GM21528 (cell line): ENCODE results near the gene ZNF132.
"Not testable (repeated sequence)": the region's sequence is repeated elsewhere in the genome, so short reads cannot be mapped to it uniquely, and the experiment has no call there.

Source experiments
- ATAC-seq: cut with Tn5 transposase; IDR thresholded peaks from one replicate; pipeline ENCODE4 v1.9.1; 2021; ENCODE audit warnings: mild to moderate bottlenecking, moderate library complexity; ENCODE audit not compliant: unreplicated experiment, low FRiP score

ZNF132 gene

GRCh38 chr19:58408152-58409009 lies 31.6 kb downstream of the ZNF132 start, which contains the start of gene ZNF584:
Gene ZNF584 (plus strand): TSS chr19:58408649. CDS start chr19:58409148, 499 bp downstream.
- ATAC-seq: peak; percentile 84

DNA sequence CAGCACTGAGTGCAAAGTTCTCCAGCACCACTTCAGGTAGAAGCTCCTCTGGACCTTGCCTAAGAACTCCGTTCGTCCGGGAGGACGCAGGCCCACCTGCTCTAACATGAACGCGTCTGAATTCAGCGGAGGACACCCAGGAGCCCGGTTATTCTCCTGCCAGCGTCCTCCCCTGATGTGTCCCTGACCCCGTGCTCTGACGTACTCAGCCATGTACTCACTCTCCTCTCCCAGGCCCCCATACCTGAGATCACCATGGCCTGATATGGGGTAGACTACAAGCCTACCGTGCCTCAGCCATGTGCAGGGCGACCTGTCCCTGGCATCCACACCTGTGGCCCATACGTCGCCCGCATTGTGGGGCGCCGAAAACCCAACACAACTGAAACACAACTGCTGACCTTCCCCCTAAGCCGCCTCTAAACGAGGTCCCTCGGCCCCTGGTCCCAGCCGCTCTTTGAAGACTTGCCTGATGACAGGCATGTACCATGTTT lies 32.2 kb downstream of the ZNF132 start:
- peak; percentile 9 for ATAC-seq

DNA sequence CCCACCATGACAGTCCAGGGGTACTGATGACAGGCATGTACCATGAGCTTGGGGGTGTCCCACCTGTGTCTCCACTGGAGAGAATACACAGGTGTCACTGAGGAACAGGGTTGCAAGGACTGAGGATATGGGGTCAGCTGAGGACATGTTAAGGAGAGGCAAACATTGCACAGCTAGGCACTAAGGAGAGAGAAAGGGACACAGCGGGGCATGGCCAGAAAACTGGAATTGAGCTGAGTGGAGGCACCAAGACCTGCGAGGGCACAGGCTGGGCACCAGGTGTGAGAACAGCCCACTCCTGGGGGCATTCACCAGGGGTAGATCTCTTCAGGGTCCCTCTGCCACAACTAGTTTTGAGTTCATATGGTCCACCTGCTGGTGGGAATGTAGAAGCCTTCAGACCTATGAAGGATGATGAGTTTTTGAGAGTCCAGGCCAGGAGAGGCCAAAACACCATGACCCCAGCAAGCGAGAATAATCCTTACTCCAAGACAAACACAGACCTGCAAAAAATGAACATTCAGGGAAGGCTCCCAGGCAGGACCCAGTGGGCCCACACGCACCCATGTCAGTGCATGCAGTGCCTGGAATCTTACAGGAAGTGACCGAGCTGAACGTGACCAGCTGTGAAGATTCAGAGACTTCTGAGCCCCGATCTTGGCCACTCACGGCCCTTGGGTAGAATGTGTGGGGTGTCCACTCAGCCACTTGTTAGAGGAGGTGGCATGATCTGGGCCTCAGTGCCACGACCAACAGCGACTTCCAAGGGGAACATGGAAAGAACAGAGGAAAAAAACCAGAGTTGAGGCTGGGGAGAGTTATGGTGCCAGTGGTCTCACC lies 32.9 kb downstream of the ZNF132 start:
- no peak for ATAC-seq

DNA sequence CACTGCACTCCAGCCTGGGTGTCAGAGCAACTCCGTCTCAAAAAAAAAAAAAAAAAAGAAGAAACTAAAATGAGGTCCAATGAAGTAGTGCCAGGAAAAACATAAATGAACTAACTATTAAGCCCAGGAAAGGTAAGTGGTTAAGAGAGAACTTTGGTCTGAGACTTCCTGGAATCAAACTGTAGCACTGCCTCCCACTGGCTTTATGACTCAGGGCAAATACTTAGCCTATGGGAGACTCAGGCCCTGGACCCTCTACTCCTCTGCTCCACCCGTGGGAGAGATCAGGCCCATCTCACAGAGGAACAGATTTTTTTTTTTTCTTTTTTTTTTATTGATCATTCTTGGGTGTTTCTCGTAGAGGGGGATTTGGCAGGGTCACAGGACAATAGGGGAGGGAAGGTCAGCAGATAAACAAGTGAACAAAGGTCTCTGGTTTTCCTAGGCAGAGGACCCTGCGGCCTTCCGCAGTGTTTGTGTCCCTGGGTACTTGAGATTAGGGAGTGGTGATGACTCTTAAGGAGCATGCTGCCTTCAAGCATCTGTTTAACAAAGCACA lies 36.0 kb downstream of the ZNF132 start:
- not testable (repeated sequence) for ATAC-seq

DNA sequence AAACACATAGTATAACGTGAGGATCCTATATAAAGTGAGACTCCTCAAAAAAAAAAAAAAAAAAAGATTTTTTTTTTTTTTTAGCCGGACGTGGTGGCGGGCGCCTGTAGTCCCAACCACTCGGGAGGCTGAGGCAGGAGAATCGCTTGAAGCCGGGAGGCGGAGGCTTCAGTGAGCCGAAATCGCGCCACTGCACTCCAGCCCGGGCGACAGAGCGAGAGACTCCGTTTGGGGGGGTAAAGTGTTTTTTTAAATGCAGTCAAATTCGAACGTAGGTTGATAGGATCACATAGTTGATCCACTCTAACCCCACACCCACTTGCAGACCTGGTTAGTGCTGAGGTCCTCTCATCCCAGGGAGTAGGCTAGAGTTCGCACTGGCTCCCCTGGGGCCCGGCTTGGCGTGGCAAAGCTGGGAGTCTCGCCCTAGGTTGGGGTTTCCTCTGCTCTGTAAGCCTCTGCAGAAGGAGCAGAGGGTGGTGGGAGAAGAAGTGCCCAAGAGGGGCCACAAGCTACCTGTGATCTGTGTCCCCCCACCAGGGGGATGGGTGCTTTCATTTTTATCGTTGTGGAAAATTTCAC lies 38.0 kb downstream of the ZNF132 start:
- ATAC-seq: no peak

DNA sequence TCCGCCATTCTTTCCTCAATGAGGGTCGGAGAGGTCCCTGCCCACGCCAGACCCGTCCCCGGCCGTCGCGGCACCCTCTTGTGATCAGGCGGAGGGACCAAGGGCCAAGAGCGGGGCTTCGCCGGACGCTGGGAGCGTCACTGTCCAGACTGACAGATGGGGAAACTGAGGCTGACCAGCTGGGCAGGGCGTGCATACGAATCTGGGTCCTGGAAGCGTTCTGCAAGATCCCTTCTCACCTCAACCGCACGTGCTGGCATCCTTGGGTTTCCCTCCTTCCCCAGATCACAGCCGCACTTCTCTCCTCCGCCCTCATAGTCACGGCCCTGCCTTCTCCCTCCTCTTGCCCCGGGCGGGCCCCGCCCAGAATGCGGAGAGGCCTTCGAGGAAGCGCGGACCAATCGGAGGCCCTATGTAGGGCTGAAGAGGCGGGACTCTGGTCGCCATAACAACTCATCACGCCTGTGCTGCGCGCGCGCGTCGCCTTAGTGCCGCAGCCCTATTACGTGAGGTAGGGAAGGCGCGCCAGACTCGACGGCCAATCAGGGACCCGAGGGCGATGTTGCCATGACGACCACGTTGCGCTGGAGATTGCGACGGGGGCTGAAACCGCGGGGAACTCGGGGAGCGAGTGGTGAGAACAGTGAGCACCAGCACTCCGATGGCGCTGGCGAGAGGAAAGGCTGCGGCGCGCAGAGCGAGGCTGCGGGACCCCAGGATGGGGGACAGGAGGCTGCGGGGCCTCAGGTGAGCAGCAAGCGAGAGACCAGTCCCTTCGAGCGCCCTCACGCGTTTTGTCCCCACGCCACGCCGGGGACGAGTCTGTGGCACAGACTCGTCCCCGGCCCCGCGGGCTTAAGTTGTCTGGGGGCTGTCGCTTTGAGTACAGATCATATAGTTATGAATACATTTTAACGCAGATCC lies 38.8 kb downstream of the ZNF132 start:
- peak; percentile 95 for ATAC-seq

DNA sequence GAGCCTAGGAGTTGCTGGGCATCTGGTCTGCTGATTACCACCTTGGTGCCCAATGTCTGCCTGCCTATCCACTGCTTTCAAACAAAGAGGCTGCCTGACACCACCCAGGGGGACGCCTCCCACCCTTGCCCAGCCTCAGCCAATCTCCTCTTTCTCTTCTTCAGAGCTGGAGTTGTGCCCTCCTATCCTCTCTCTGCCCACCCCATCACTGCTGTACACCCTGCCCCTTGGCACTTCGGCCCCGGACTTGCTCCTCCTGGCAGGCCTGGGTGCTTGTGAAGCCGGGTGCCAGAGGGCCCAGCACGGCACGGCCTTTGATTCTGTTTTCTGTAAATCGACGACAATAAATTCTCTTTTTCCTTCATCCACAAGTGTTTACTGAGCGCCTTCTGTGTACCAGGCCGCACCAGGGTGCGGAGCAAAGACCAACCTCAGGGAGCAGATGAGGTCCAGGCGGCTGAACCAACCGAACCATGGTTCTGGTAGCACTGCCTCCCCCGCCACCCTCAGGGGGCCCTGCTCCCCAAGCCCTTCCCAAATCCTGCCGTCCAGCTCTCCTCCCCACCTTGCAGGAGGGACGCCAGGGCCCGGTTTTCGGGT lies 39.5 kb downstream of the ZNF132 start:
- no peak for ATAC-seq

DNA sequence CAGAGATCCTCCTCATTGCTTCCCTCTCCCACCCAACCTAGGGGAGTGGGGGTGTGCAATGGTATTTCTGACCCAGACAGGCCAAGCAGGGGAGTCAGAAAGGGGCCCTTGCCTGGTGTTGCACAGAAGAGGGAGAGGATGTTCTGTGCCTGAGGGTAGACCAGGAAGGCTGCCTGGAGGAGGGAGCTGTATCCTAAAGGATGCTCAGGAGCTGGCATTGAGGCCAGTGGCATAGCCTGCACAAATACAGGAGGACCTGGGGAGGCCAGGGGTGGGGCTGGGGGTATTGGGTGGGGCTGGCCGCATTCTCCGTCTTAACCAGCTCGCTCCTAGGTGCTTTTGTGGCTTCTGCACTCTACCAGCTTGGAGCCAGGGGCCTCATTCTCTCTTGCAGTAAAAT lies 40.0 kb downstream of the ZNF132 start:
- no peak for ATAC-seq

DNA sequence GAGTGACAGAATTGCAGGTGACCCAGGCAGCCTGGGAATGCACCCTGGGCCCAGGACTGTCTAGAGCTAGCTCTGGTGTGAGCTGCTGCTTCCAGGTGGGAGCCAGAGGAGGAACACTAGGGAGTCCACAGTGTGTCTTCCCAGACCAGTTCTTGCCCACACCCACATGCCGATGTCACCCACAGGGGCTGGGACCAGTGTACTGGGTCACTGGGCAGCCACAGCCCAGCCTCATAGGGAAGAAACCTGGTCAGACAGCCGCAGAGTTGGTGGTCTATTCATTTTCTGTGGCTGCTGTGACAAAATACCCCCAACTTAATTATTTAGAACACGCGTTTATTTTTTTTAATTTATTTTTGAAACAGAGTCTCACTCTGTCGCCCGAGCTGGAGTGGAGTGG lies 41.4 kb downstream of the ZNF132 start:
- no peak for ATAC-seq

DNA sequence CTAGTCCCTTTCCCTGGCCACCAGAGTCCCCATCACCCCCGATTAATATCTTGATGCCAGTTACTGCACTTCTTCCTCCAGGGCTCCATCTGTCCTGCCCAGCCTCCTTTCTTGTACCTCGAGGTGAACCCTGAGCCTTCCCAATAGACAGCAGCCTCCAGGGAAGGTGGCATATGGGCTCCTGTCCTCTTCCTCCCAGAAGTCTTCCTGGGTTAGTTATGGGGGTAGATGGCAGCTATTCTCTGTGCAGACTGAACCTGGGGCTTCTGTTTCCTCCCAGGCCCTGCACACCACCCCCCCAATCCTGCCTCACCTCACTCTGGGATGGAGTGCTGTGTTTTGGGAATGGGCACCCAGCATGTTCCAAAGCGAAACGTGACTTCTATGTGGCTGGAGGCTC lies 41.9 kb downstream of the ZNF132 start:
- no peak for ATAC-seq

DNA sequence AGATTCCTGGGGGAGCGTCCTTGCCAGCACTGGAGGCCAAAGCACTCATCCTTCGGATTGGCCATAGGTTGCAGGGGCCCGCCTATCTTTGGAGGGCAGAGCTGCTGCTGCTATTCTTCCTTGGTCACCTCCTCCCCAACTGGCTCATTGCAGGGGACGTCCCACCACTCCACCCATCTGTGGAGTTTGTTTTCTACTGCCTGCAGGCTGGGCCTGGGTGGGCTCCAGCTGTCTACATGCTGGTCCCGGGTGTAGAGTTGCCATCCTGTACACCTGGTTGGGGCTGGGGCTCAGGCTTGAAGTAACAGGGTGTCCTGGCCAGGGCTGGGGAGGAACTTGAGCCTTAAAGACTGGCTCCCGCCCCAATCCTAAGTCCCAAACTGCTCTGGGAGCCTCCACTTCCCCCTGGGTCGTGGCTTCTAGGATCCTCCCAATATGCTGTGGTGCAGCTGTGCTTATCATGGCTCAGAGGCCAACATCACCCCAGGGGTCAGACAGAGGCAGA lies 42.4 kb downstream of the ZNF132 start:
- ATAC-seq: no peak

DNA sequence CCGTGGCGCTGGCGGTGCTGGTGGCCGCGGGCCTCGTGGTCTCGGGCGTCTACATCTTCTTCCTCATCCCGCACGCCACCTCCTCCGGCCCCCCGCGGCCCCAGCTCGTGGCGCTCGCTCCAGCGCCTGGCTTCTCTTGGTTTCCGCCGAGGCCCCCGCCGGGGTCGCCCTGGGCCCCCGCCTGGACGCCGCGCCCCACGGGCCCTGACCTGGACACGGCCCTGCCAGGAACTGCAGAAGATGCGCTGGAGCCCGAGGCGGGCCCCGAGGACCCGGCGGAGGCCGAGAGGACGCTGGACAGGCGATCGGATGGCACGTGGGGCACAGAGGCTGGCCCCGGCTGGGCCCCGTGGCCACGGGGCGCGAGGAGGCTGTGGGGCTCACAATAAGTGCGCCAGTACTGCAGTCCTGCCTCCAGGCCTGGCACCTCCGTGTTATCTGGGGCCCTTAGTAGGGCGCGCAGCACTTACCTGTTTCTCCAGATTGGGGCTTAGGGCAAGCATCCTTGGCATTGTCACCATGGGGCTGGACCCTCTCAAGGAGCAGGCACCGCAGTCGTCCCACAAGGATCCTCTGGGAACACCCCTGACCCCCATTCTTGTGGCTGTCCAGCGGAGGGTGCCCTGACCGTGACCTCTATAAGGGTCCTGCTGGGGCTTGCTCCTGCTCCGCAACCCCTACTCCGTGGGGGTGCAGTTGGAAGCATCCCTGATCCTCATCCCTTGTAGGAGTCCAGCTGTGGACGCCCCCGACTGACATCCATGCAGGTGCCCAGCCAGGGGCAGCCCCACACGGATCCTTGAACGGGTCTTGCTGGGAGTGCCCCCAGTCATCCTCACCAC lies 43.0 kb downstream of the ZNF132 start:
- ATAC-seq: no peak

DNA sequence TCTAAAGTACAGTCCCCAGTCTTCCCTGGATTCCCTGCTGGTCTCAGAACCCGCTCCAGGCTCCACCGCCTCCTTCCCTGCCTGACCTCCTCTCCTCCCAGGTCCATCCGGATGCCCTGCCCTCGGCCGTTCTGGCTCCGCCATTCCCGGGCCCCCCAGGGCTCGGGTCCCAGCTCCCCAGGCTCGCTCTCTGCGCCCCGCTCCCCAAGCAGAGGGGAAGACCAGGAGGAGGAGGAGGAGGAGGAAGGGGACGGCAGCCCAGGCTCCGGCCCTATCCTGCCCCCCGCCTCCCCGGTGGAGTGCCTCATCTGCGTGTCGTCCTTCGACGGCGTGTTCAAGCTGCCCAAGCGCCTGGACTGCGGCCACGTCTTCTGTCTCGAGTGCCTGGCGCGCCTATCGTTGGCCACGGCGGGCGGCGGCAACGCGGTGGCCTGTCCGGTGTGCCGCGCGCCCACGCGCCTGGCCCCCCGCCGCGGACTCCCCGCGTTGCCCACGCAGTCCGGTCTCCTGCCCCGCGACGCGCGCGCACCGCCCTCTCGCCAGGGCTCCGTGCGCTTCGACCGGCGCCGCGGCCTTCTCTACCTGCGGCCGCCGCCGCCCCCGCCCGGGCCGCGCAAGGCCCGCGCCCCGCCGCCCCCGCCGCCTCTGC lies 43.9 kb downstream of the ZNF132 start:
- ATAC-seq: no peak

DNA sequence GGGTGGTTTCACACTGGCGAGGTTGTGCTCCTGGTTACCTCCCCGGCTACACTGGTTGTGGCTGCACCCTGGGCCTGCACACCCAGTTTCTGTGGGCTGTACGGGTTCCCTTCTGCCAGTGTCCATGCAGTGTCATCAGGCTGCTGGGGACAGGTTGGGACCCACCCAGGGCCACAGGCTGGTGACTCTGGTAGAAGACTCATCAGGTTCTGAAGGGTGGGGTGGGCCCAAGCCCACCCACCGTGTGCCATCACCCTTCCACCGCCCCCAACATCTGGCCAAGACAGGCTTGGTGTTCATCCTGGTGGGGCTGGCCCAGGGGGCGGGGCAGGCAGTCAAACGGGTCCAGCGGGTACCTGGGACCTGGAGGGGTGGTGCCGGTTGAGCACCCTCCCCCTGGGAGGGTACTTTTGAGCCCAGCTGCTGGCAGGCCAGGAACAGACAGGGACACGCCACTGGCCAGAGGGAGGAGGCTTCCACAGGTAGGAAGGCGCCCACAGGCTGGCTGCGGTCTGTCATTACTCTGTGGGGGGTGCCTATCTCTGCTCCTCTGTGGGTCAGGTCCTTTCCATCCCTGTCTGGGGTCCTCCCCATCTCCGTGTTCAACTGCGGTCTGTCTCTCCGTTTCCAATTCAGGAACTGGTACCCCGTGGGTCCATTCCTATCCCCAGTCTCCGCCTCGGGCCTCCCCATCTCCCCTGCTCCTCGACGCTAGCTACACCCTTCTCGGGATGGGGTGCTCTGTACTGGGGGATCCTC lies 44.6 kb downstream of the ZNF132 start, which contains the start of gene RNF225:
Gene RNF225 (plus strand): TSS at position 437 of the 759 bp plus-strand sequence. CDS start 434 bp downstream, outside the sequence.
- no peak for ATAC-seq

GRCh38 chr19:58394821-58395219 lies 45.1 kb downstream of the ZNF132 start:
- ATAC-seq: no peak

- no peak for ATAC-seq
Observed at GRCh38 chr19:58393725-58394033, 46.3 kb downstream of the ZNF132 start.
